ENCODE data around the gene CITED4. TPM values are rescaled to one million over a fixed set of nuclear protein-coding genes. Genes with fewer than 3 reads are reported as not detected.

The CITED4 gene
- total RNA-seq, 2 donors from 2014 or later = 9.0 to 9.5 TPM

DNA sequence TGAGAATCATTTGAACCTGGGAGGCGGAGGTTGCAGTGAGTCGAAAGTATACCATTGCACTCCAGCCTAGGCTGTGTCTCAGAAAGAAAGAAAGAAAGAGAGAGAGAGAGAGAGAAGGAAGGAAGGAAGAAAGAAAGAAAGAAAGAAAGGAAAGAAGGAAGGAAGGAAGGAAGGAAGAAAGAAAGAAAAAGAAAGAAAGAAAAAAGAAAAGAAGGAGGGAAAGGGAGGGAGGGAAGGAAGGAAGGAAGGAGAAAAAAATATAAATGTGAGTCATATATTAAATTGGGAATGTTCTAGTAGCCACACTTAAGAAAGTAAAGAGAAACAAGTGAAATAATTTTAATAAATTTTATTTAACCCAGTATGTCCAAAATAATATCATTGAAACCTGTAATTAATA, 16.7 kb upstream of the CITED4 start:
- 98 to 100% methylated on average over 2 of the region's 2 CpGs for WGBS, 2 experiments (ENCODE audit: insufficient coverage in 1 of 2, insufficient read length in 1 of 2)
- H3K9me3 Mint-ChIP-seq = peaks cover 12% of the 10 kb centered on the region
- H3K27ac Mint-ChIP-seq = no peak overlapping the region
- H3K4me3 Mint-ChIP-seq = no peak overlapping the region
- peaks cover 17% of the 10 kb centered on the region for H3K27me3 Mint-ChIP-seq (ENCODE audit: insufficient read depth)
- no peak overlapping the region for H3K9ac ChIP-seq (ENCODE audit: extremely low read depth, low read length, poor library complexity, severe bottlenecking)
- H3K4me3 ChIP-seq (ENCODE audit: low read length) = no peak overlapping the region
- peaks cover 23% of the 10 kb centered on the region for H3K27me3 ChIP-seq (ENCODE audit: control insufficient read depth, insufficient read depth, low read length, poor library complexity, severe bottlenecking)
- DNase-seq = no peak
- H3K36me3 Mint-ChIP-seq (ENCODE audit: low read depth) = no peaks in the 10 kb centered on the region
- no peak overlapping the region for H3K27ac ChIP-seq (ENCODE audit: low read depth, low read length)
- peaks cover 4% of the 10 kb centered on the region for H3K4me1 Mint-ChIP-seq
- TF ChIP-seq, protein P1, sequence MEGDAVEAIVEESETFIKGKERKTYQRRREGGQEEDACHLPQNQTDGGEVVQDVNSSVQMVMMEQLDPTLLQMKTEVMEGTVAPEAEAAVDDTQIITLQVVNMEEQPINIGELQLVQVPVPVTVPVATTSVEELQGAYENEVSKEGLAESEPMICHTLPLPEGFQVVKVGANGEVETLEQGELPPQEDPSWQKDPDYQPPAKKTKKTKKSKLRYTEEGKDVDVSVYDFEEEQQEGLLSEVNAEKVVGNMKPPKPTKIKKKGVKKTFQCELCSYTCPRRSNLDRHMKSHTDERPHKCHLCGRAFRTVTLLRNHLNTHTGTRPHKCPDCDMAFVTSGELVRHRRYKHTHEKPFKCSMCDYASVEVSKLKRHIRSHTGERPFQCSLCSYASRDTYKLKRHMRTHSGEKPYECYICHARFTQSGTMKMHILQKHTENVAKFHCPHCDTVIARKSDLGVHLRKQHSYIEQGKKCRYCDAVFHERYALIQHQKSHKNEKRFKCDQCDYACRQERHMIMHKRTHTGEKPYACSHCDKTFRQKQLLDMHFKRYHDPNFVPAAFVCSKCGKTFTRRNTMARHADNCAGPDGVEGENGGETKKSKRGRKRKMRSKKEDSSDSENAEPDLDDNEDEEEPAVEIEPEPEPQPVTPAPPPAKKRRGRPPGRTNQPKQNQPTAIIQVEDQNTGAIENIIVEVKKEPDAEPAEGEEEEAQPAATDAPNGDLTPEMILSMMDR (conservative IDR thresholded peaks at IDR 0.05) = no peak
- H3K9me3 ChIP-seq (ENCODE audit: control insufficient read depth, low read length) = peaks cover 9% of the 10 kb centered on the region
- H3K4me1 ChIP-seq (ENCODE audit: control insufficient read depth, insufficient read depth, low read length) = no peaks in the 10 kb centered on the region
- H3K36me3 ChIP-seq (ENCODE audit: control insufficient read depth, insufficient read depth, low read length) = no peaks in the 10 kb centered on the region

DNA sequence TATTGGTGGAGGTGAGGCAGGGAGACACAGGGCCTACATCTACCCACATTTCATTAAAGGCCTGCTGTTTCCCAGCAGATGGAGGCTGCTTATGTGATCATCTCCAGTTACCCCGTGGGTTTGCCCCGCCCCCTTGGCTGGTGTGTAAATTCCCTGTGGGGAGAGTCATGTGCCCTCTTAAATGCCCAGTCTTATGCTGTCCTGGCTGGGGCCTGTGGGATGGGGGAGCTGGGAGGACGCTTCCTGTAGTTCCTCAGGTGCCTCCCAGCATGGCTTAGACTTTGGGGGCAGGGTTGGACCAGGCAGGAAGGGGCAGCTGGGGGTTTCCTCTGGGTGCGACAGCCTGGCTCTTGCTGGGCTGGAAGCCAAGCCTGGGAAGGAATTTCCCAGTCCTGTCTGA, 15.5 kb upstream of the CITED4 start:
- Mint-ChIP-seq H3K4me1 (peaks cover 5% of the 10 kb centered on the region), H3K9me3 (peaks cover 12% of the 10 kb centered on the region), H3K27ac (no peak overlapping the region), H3K27me3 (ENCODE audit: insufficient read depth) (peaks cover 14% of the 10 kb centered on the region), H3K4me3 (no peak overlapping the region), H3K36me3 (ENCODE audit: low read depth) (no peaks in the 10 kb centered on the region)
- Histone ChIP-seq H3K36me3 (ENCODE audit: control insufficient read depth, insufficient read depth, low read length) (no peaks in the 10 kb centered on the region), H3K9ac (ENCODE audit: extremely low read depth, low read length, poor library complexity, severe bottlenecking) (no peak overlapping the region), H3K27me3 (ENCODE audit: control insufficient read depth, insufficient read depth, low read length, poor library complexity, severe bottlenecking) (peaks cover 13% of the 10 kb centered on the region), H3K4me1 (ENCODE audit: control insufficient read depth, insufficient read depth, low read length) (no peaks in the 10 kb centered on the region), H3K27ac (ENCODE audit: low read depth, low read length) (no peak overlapping the region), H3K4me3 (ENCODE audit: low read length) (no peak overlapping the region), H3K9me3 (ENCODE audit: control insufficient read depth, low read length) (peaks cover 9% of the 10 kb centered on the region)
- TF ChIP-seq, protein P1 (conservative IDR thresholded peaks at IDR 0.05) = no peak
- WGBS, 2 experiments (ENCODE audit: insufficient coverage in 1 of 2, insufficient read length in 1 of 2) = 40 to 68% methylated on average over 1 to 4 of the region's 4 CpGs
- peak; percentile 66 for DNase-seq

DNA sequence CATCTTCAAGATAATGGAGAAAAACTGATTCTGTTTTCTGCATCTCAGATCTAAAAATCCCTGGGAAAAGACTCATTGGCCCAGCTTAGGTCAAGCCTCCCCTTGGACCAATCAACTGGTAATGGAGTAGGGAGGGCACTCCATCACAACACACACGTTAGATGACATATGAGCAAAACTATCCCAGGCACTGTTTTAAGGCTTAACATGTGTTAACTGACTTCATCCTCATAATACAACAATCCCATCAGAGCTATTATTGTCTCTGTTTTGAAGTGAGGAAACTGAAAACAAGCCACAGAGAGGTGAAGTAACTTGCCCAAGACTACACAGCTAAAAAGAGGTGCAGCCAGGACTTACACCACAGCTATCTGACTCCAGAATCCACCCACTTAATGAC, 14.7 kb upstream of the CITED4 start:
- WGBS, 2 experiments (ENCODE audit: insufficient coverage in 1 of 2, insufficient read length in 1 of 2) = 85 to 100% methylated on average over 1 of the region's 1 CpG
- H3K4me3 Mint-ChIP-seq = no peak overlapping the region
- Histone ChIP-seq H3K9ac (ENCODE audit: extremely low read depth, low read length, poor library complexity, severe bottlenecking) (no peak overlapping the region), H3K27ac (ENCODE audit: low read depth, low read length) (no peak overlapping the region), H3K36me3 (ENCODE audit: control insufficient read depth, insufficient read depth, low read length) (no peaks in the 10 kb centered on the region), H3K9me3 (ENCODE audit: control insufficient read depth, low read length) (peaks cover 9% of the 10 kb centered on the region), H3K4me3 (ENCODE audit: low read length) (no peak overlapping the region), H3K27me3 (ENCODE audit: control insufficient read depth, insufficient read depth, low read length, poor library complexity, severe bottlenecking) (peaks cover 13% of the 10 kb centered on the region), H3K4me1 (ENCODE audit: control insufficient read depth, insufficient read depth, low read length) (no peaks in the 10 kb centered on the region)
- peaks cover 12% of the 10 kb centered on the region for H3K9me3 Mint-ChIP-seq
- no peak for DNase-seq
- no peak overlapping the region for H3K27ac Mint-ChIP-seq
- H3K27me3 Mint-ChIP-seq (ENCODE audit: insufficient read depth) = peaks cover 10% of the 10 kb centered on the region
- TF ChIP-seq, protein P1 (conservative IDR thresholded peaks at IDR 0.05) = no peak
- no peaks in the 10 kb centered on the region for H3K36me3 Mint-ChIP-seq (ENCODE audit: low read depth)
- peaks cover 7% of the 10 kb centered on the region for H3K4me1 Mint-ChIP-seq

Data from endodermal cell (in vitro differentiated cells).